ENCODE results near the gene RGL2. TPM values are rescaled to one million over a fixed set of nuclear protein-coding genes. Genes with fewer than 3 reads are reported as not detected.
"Not testable (repeated sequence)": the region's sequence is repeated elsewhere in the genome, so short reads cannot be mapped to it uniquely, and the experiment has no call there.

The RGL2 gene
- total RNA-seq, 1 donor from 2014 or later, result 63.9 TPM

- H3K27ac ChIP-seq, result peak within 1 kb of the TSS; percentile 56 to 76
Observed at GRCh38 chr6:33288921-33289783, 9.6 kb downstream of the RGL2 start, which contains the start of the genes PFDN6 and WDR46. TSS of gene PFDN6 (plus strand) at chr6:33289601. CDS start at chr6:33289857, 256 bp downstream. TSS of gene WDR46 (minus strand) at chr6:33289239. CDS start at chr6:33289170, 69 bp downstream.

GRCh38 chr6:33288141-33288920 lies 10.4 kb downstream of the RGL2 start:
- Histone ChIP-seq H3K27ac (peak overlapping the region; percentile 56 to 76), H3K36me3 (peaks cover 24 to 62% of the 10 kb centered on the region in 2 donors), H3K27me3 (no peaks in the 10 kb centered on the region), H3K4me1 (peaks cover 3 to 20% of the 10 kb centered on the region in 2 donors), H3K9me3 (no peaks in the 10 kb centered on the region), H3K4me3 (peak overlapping the region; percentile 79 to 80)
- intact Hi-C loops (cut with DNase I), result loop anchor here (1.0 kb wide), 1 partner anchor 11 kb away; the partner anchor contains the start of gene B3GALT4
- DNase-seq (ENCODE audit: low spot score in 2 of 2), result no peak
- no peak for TF ChIP-seq CTCF (IDR thresholded peaks at IDR 0.05)

More at GRCh38 chr6:33288921-33289783, 9.6 kb downstream of the RGL2 start, which contains the start of the genes PFDN6 and WDR46:
- Histone ChIP-seq H3K36me3 (peaks cover 29 to 64% of the 10 kb centered on the region in 2 donors), H3K9me3 (no peaks in the 10 kb centered on the region), H3K27me3 (no peaks in the 10 kb centered on the region), H3K4me1 (peaks cover 3 to 20% of the 10 kb centered on the region in 2 donors), H3K4me3 (peak within 1 kb of the TSS; percentile 79 to 80)
- intact Hi-C loops (cut with DNase I), result loop anchor here (1.0 kb wide), 5 partner anchors 10 to 102 kb away; partner anchors contain the start of genes B3GALT4, KIFC1, RING1 and VPS52
- no peak for TF ChIP-seq CTCF (IDR thresholded peaks at IDR 0.05)
- DNase-seq (ENCODE audit: low spot score in 2 of 2), result peak; percentile 45 to 92

GRCh38 chr6:33286946-33287914 lies 11.5 kb downstream of the RGL2 start:
- H3K4me3 ChIP-seq, result peak overlapping the region in 1 of 2 donors; percentile 79
- intact Hi-C loops (cut with DNase I), result no loop called here
- no peak for DNase-seq (ENCODE audit: low spot score in 2 of 2)
- no peaks in the 10 kb centered on the region for H3K27me3 ChIP-seq
- H3K4me1 ChIP-seq, result peaks cover 3 to 20% of the 10 kb centered on the region in 2 donors
- peaks cover 23 to 61% of the 10 kb centered on the region in 2 donors for H3K36me3 ChIP-seq
- H3K9me3 ChIP-seq, result no peaks in the 10 kb centered on the region
- no peak overlapping the region for H3K27ac ChIP-seq
- TF ChIP-seq CTCF (IDR thresholded peaks at IDR 0.05), result no peak

GRCh38 chr6:33285214-33285613 lies 13.5 kb downstream of the RGL2 start:
- H3K4me3 ChIP-seq; intact Hi-C loops (cut with DNase I); H3K27ac ChIP-seq; DNase-seq (ENCODE audit: low spot score in 2 of 2); H3K27me3 ChIP-seq; H3K9me3 ChIP-seq: not testable (repeated sequence)
- H3K36me3 ChIP-seq, result peaks cover 18 to 55% of the 10 kb centered on the region in 2 donors
- peaks cover 3 to 15% of the 10 kb centered on the region in 2 donors for H3K4me1 ChIP-seq

GRCh38 chr6:33280539-33280938 lies 18.2 kb downstream of the RGL2 start:
- intact Hi-C loops (cut with DNase I), result no loop called here
- Histone ChIP-seq H3K9me3 (no peaks in the 10 kb centered on the region), H3K36me3 (peaks cover 13 to 48% of the 10 kb centered on the region in 2 donors), H3K4me3 (no peak overlapping the region), H3K4me1 (peaks cover 6 to 15% of the 10 kb centered on the region in 2 donors), H3K27ac (no peak overlapping the region), H3K27me3 (no peaks in the 10 kb centered on the region)
- no peak for TF ChIP-seq CTCF (IDR thresholded peaks at IDR 0.05)
- no peak for DNase-seq (ENCODE audit: low spot score in 2 of 2)
